AG10803 (cell line): ENCODE measurements around the gene ST8SIA3.

Source experiments
- DNase-seq: peaks from one replicate; pipeline ENCODE4 v3.0.0; 2010; ENCODE audit warnings: low read depth
- H3K4me3 ChIP-seq: 2 replicates; pipeline ENCODE4 v1.5.1; 2011; ENCODE audit warnings: mild to moderate bottlenecking, low read length, control low read depth
- CTCF ChIP-seq: conservative IDR thresholded peaks from 2 replicates; pipeline ENCODE4 v1.5.1; 2011; ENCODE audit warnings: mild to moderate bottlenecking, low read length, control low read depth, inconsistent platforms

The ST8SIA3 gene

GRCh38 chr18:57329856-57330255, 22.5 kb upstream of the ST8SIA3 start:
- DNase-seq, result no peak
- TF ChIP-seq CTCF, result no peak
- no peak overlapping the region for H3K4me3 ChIP-seq

- no peak for TF ChIP-seq CTCF
- H3K4me3 ChIP-seq, result no peak overlapping the region
- no peak for DNase-seq
Observed at GRCh38 chr18:57331718-57332117, 20.6 kb upstream of the ST8SIA3 start.

- H3K4me3 ChIP-seq, result no peak overlapping the region
- no peak for DNase-seq
- TF ChIP-seq CTCF, result no peak
Observed at GRCh38 chr18:57333940-57334339, 18.4 kb upstream of the ST8SIA3 start.

- no peak for TF ChIP-seq CTCF
- H3K4me3 ChIP-seq, result no peak overlapping the region
- DNase-seq, result no peak
Observed at GRCh38 chr18:57334383-57334782, 18.0 kb upstream of the ST8SIA3 start.

GRCh38 chr18:57336343-57336742, 16.0 kb upstream of the ST8SIA3 start:
- DNase-seq, result no peak
- no peak overlapping the region for H3K4me3 ChIP-seq
- no peak for TF ChIP-seq CTCF

- no peak for TF ChIP-seq CTCF
- no peak overlapping the region for H3K4me3 ChIP-seq
- DNase-seq, result no peak
Observed at GRCh38 chr18:57337890-57338289, 14.5 kb upstream of the ST8SIA3 start.

GRCh38 chr18:57343833-57344232, 8.5 kb upstream of the ST8SIA3 start:
- H3K4me3 ChIP-seq, result no peak overlapping the region
- no peak for TF ChIP-seq CTCF
- no peak for DNase-seq
